Ishikawa (cell line): ENCODE measurements around the gene HOATZ.

ENCODE experiments used
- CREB1 ChIP-seq: IDR thresholded peaks from 2 replicates; pipeline ENCODE4 v1.6.1; 2012; ENCODE audit warnings: low read depth
- EGR1 ChIP-seq: IDR thresholded peaks from 2 replicates; pipeline ENCODE4 v1.6.1; 2012
- EP300 ChIP-seq: IDR thresholded peaks from 2 replicates; pipeline ENCODE4 v1.6.1; 2012; ENCODE audit warnings: borderline replicate concordance
- FOXM1 ChIP-seq: IDR thresholded peaks from 2 replicates; pipeline ENCODE4 v1.6.1; 2012; ENCODE audit warnings: low read depth, borderline replicate concordance
- RAD21 ChIP-seq: IDR thresholded peaks from 2 replicates; pipeline ENCODE4 v1.6.1; 2012; ENCODE audit warnings: low read depth
- TAF1 ChIP-seq: IDR thresholded peaks from 2 replicates; pipeline ENCODE4 v1.6.1; 2012; ENCODE audit warnings: low read depth, mild to moderate bottlenecking
- TF ChIP-seq, protein P1 (sequence below): IDR thresholded peaks from 2 replicates; pipeline ENCODE4 v1.6.1; 2012
- TF ChIP-seq, protein P2 (sequence below): IDR thresholded peaks from 2 replicates; pipeline ENCODE4 v1.6.1; 2012; ENCODE audit warnings: low read depth, mild to moderate bottlenecking
- TF ChIP-seq, protein P3 (sequence below): IDR thresholded peaks from 2 replicates; pipeline ENCODE4 v1.6.1; 2012

DNA sequence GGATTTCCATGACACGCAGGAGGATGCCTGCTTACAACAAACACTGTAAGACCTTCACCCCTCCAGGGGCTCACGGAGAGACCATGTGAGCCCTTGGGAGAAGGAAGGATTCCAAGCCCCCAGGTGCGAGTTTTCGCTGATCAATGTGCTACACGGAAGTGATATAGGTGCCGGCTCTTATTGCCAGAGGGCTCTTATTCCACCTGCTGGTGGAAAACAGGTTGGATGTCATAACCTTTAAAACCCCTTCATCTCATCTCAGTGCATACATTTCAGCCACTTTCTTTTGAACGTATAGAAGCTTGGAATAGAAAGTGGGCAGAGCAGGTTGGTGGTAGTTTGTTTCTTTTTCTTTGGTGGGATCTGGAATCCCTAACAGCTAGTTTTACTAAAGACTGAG lies 51.7 kb downstream of the HOATZ start:
- TF ChIP-seq TAF1, result no peak
- no peak for TF ChIP-seq EP300
- no peak for TF ChIP-seq RAD21
- TF ChIP-seq CREB1, result no peak
- TF ChIP-seq, protein P1, sequence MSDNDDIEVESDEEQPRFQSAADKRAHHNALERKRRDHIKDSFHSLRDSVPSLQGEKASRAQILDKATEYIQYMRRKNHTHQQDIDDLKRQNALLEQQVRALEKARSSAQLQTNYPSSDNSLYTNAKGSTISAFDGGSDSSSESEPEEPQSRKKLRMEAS, result no peak
- TF ChIP-seq, protein P2, sequence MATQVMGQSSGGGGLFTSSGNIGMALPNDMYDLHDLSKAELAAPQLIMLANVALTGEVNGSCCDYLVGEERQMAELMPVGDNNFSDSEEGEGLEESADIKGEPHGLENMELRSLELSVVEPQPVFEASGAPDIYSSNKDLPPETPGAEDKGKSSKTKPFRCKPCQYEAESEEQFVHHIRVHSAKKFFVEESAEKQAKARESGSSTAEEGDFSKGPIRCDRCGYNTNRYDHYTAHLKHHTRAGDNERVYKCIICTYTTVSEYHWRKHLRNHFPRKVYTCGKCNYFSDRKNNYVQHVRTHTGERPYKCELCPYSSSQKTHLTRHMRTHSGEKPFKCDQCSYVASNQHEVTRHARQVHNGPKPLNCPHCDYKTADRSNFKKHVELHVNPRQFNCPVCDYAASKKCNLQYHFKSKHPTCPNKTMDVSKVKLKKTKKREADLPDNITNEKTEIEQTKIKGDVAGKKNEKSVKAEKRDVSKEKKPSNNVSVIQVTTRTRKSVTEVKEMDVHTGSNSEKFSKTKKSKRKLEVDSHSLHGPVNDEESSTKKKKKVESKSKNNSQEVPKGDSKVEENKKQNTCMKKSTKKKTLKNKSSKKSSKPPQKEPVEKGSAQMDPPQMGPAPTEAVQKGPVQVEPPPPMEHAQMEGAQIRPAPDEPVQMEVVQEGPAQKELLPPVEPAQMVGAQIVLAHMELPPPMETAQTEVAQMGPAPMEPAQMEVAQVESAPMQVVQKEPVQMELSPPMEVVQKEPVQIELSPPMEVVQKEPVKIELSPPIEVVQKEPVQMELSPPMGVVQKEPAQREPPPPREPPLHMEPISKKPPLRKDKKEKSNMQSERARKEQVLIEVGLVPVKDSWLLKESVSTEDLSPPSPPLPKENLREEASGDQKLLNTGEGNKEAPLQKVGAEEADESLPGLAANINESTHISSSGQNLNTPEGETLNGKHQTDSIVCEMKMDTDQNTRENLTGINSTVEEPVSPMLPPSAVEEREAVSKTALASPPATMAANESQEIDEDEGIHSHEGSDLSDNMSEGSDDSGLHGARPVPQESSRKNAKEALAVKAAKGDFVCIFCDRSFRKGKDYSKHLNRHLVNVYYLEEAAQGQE, result no peak
- TF ChIP-seq, protein P3, sequence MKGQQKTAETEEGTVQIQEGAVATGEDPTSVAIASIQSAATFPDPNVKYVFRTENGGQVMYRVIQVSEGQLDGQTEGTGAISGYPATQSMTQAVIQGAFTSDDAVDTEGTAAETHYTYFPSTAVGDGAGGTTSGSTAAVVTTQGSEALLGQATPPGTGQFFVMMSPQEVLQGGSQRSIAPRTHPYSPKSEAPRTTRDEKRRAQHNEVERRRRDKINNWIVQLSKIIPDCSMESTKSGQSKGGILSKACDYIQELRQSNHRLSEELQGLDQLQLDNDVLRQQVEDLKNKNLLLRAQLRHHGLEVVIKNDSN, result no peak
- no peak for TF ChIP-seq FOXM1
- no peak for TF ChIP-seq EGR1
